Loucy (cell line): ENCODE data around the gene ZFPL1.

Experiments used
- H2AFZ ChIP-seq: fragments of 200-600 bp; sonication (generic); 2 replicates; pipeline ENCODE4 v1.6.0; 2016; ENCODE audit warnings: antibody characterized with exemption, mild to moderate bottlenecking, low read length, moderate library complexity
- H3F3A ChIP-seq: fragments of 200-600 bp; 2 replicates; pipeline ENCODE4 v1.6.0; 2016; ENCODE audit warnings: antibody characterized with exemption, low read depth, mild to moderate bottlenecking
- H3K27me3 ChIP-seq: fragments of 200-600 bp; sonication (generic); 2 replicates; pipeline ENCODE4 v1.6.1; 2014; ENCODE audit warnings: low read length, mild to moderate bottlenecking; ENCODE audit not compliant: insufficient read depth, poor library complexity, severe bottlenecking
- H3K36me3 ChIP-seq: fragments of 200-600 bp; sonication (generic); 2 replicates; pipeline ENCODE4 v1.6.1; 2016; ENCODE audit warnings: low read length; ENCODE audit not compliant: insufficient read depth
- H3K4me1 ChIP-seq: fragments of 200-600 bp; sonication (generic); 2 replicates; pipeline ENCODE4 v1.5.1; 2014; ENCODE audit warnings: low read length, mild to moderate bottlenecking; ENCODE audit not compliant: insufficient read depth, poor library complexity, severe bottlenecking
- H3K4me2 ChIP-seq: fragments of 200-600 bp; sonication (generic); 2 replicates; pipeline ENCODE4 v1.6.0; 2014; ENCODE audit warnings: antibody characterized with exemption, low read length, low read depth, mild to moderate bottlenecking; ENCODE audit not compliant: poor library complexity, severe bottlenecking
- H3K4me3 ChIP-seq: fragments of 200-600 bp; sonication (generic); 2 replicates; pipeline ENCODE4 v1.5.1; 2014; ENCODE audit warnings: low read length, mild to moderate bottlenecking, mixed read lengths; ENCODE audit not compliant: poor library complexity, severe bottlenecking
- H3K79me2 ChIP-seq: fragments of 200-600 bp; sonication (generic); 2 replicates; pipeline ENCODE4 v1.6.1; 2014; ENCODE audit warnings: low read length; ENCODE audit not compliant: insufficient read depth
- H3K9ac ChIP-seq: fragments of 200-600 bp; sonication (generic); 2 replicates; pipeline ENCODE4 v1.6.0; 2014; ENCODE audit warnings: mild to moderate bottlenecking, low read depth, low read length, moderate library complexity; ENCODE audit not compliant: poor library complexity, severe bottlenecking
- H3K9me2 ChIP-seq: fragments of 200-600 bp; sonication (generic); replicated peaks from 2 replicates; pipeline ENCODE4 v1.6.1; 2016; ENCODE audit warnings: low read depth, low read length, mixed read lengths
- H3K9me3 ChIP-seq: fragments of 200-600 bp; sonication (generic); 2 replicates; pipeline ENCODE4 v1.6.1; 2014; ENCODE audit warnings: mild to moderate bottlenecking, antibody characterized with exemption, low read length, low read depth; ENCODE audit not compliant: insufficient read depth
- H4K20me1 ChIP-seq: fragments of 200-600 bp; sonication (generic); 2 replicates; pipeline ENCODE4 v1.6.0; 2014; ENCODE audit warnings: antibody characterized with exemption, low read length, mild to moderate bottlenecking; ENCODE audit not compliant: insufficient read depth, poor library complexity, severe bottlenecking
- EZH2phosphoT487 ChIP-seq: fragments of 200-600 bp; IDR thresholded peaks from 2 replicates; pipeline ENCODE4 v1.6.1; 2018; ENCODE audit warnings: antibody characterized with exemption, mild to moderate bottlenecking, moderate library complexity, borderline replicate concordance
- TF ChIP-seq, protein P1 (sequence below): fragments of 200-600 bp; sonication (generic); conservative IDR thresholded peaks from 2 replicates; pipeline ENCODE4 v1.5.1; 2014; ENCODE audit warnings: mild to moderate bottlenecking, antibody characterized with exemption, low read length

Gene ZFPL1

DNA sequence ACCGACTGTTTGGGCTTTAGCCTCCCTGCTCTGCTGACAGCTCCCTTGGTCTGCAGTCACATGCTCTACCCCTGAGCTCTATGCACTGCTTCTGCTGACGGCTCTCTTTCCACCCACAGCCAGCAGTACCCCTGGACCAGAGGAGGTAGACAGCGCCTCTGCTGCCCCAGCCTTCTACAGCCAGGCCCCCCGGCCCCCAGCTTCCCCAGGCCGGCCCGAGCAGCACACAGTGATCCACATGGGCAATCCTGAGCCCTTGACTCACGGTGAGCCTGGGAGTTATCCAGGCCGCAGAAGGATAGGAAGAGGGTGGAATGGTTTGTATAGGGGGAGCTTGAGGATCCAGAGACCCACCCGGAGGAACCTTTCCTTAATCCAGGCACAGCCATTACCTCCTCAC, 2.8 kb downstream of the ZFPL1 start:
- H3K4me1 ChIP-seq, result peaks cover 24% of the 10 kb centered on the region
- H3K36me3 ChIP-seq, result peaks cover 3% of the 10 kb centered on the region; the same call in 1 of the 2 replicates
- no peak overlapping the region for H3K4me2 ChIP-seq
- H3K27me3 ChIP-seq, result no peaks in the 10 kb centered on the region
- H4K20me1 ChIP-seq, result peaks cover 4% of the 10 kb centered on the region
- H3K4me3 ChIP-seq, result no peak overlapping the region
- TF ChIP-seq, protein P1, sequence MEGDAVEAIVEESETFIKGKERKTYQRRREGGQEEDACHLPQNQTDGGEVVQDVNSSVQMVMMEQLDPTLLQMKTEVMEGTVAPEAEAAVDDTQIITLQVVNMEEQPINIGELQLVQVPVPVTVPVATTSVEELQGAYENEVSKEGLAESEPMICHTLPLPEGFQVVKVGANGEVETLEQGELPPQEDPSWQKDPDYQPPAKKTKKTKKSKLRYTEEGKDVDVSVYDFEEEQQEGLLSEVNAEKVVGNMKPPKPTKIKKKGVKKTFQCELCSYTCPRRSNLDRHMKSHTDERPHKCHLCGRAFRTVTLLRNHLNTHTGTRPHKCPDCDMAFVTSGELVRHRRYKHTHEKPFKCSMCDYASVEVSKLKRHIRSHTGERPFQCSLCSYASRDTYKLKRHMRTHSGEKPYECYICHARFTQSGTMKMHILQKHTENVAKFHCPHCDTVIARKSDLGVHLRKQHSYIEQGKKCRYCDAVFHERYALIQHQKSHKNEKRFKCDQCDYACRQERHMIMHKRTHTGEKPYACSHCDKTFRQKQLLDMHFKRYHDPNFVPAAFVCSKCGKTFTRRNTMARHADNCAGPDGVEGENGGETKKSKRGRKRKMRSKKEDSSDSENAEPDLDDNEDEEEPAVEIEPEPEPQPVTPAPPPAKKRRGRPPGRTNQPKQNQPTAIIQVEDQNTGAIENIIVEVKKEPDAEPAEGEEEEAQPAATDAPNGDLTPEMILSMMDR, result no peak
- no peak for TF ChIP-seq EZH2phosphoT487
- H3K9ac ChIP-seq, result no peak overlapping the region
- no peak overlapping the region for H2AFZ ChIP-seq
- peaks cover 40% of the 10 kb centered on the region for H3K79me2 ChIP-seq
- no peaks in the 10 kb centered on the region for H3K9me2 ChIP-seq
- no peaks in the 10 kb centered on the region for H3F3A ChIP-seq
- H3K9me3 ChIP-seq, result no peaks in the 10 kb centered on the region

DNA sequence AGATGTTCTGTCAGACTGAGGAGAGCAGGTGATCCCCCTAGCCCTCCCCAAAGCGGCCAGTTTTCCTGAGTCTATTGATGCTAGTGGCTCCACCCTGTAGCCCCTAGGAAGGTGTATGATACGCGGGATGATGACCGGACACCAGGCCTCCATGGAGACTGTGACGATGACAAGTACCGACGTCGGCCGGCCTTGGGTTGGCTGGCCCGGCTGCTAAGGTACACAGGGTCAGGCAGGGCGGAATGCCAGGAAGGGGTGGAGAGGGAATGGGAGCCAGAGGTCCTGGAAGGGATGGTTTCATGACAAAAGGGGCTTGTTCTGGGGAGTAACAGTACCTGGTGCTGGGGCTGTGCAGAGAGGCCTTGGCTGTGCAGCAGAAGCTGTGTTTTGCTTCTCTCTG, 3.2 kb downstream of the ZFPL1 start:
- H3K9me3 ChIP-seq, result no peaks in the 10 kb centered on the region
- H3K4me3 ChIP-seq, result no peak overlapping the region
- peaks cover under 1% of the 10 kb centered on the region for H4K20me1 ChIP-seq
- H3K9me2 ChIP-seq, result no peaks in the 10 kb centered on the region
- no peaks in the 10 kb centered on the region for H3F3A ChIP-seq
- peaks cover 3% of the 10 kb centered on the region; the same call in 1 of the 2 replicates for H3K36me3 ChIP-seq
- H3K79me2 ChIP-seq, result peaks cover 36% of the 10 kb centered on the region
- no peaks in the 10 kb centered on the region for H3K27me3 ChIP-seq
- H3K4me1 ChIP-seq, result peaks cover 20% of the 10 kb centered on the region
- TF ChIP-seq EZH2phosphoT487, result no peak
- TF ChIP-seq, protein P1, result no peak
- H3K9ac ChIP-seq, result no peak overlapping the region
- no peak overlapping the region for H3K4me2 ChIP-seq
- H2AFZ ChIP-seq, result no peak overlapping the region

DNA sequence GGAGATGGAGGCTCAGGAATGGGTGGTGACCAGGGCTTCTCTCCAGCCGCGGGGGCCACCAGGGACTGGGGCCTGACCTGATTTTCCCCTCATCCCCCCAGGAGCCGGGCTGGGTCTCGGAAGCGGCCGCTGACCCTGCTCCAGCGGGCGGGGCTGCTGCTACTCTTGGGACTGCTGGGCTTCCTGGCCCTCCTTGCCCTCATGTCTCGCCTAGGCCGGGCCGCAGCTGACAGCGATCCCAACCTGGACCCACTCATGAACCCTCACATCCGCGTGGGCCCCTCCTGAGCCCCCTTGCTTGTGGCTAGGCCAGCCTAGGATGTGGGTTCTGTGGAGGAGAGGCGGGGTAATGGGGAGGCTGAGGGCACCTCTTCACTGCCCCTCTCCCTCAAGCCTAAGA, 3.8 kb downstream of the ZFPL1 start:
- Histone ChIP-seq H3K36me3 (peaks cover 3% of the 10 kb centered on the region; the same call in 1 of the 2 replicates), H3F3A (no peaks in the 10 kb centered on the region), H4K20me1 (no peaks in the 10 kb centered on the region), H2AFZ (no peak overlapping the region), H3K9ac (no peak overlapping the region), H3K9me2 (no peaks in the 10 kb centered on the region), H3K4me3 (no peak overlapping the region), H3K9me3 (no peaks in the 10 kb centered on the region), H3K27me3 (no peaks in the 10 kb centered on the region), H3K4me2 (no peak overlapping the region), H3K4me1 (peaks cover 15% of the 10 kb centered on the region), H3K79me2 (peaks cover 30% of the 10 kb centered on the region)
- TF ChIP-seq, protein P1, result no peak
- TF ChIP-seq EZH2phosphoT487, result no peak
